ENCODE data around the gene DDX46. TPM values are rescaled to one million over a fixed set of nuclear protein-coding genes. Genes with fewer than 3 reads are reported as not detected.

DDX46 gene
- total RNA-seq, 2 donors from 2014 or later, result 78.7 to 79.4 TPM

DNA sequence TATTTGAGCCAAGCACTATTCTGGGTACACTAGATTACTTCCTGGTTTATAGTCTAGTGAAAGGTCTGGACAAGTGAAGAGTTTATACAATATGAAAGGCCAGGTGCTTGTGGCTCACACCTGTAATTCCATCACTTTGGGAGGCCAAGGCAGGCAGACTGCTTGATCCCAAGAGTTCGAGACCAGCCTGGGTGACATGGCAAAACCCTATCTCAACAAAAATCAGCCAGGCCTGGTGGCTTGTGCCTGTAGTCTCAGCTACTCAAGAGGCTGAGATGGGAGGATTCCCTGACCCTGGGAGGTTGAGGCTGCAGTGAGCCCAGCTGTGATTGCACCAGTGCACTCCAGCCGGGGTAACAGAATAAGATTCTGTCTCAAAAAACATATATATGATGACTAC lies 106.1 kb downstream of the DDX46 start:
- 88% methylated on average over 2 of the region's 2 CpGs; no CpG with 5 or more reads in 1 of the 2 experiments for WGBS, 2 experiments (ENCODE audit: insufficient coverage in 1 of 2, insufficient read length in 1 of 2)
- Histone ChIP-seq H3K27ac (ENCODE audit: low read depth, low read length) (no peak overlapping the region), H3K4me3 (ENCODE audit: low read length) (no peak overlapping the region), H3K9me3 (ENCODE audit: control insufficient read depth, low read length) (no peaks in the 10 kb centered on the region), H3K4me1 (ENCODE audit: control insufficient read depth, insufficient read depth, low read length) (no peaks in the 10 kb centered on the region), H3K36me3 (ENCODE audit: control insufficient read depth, insufficient read depth, low read length) (peaks cover 16% of the 10 kb centered on the region), H3K9ac (ENCODE audit: extremely low read depth, low read length, poor library complexity, severe bottlenecking) (no peak overlapping the region), H3K27me3 (ENCODE audit: control insufficient read depth, insufficient read depth, low read length, poor library complexity, severe bottlenecking) (no peaks in the 10 kb centered on the region)
- no peaks in the 10 kb centered on the region for H3K4me1 Mint-ChIP-seq
- H3K27me3 Mint-ChIP-seq (ENCODE audit: insufficient read depth), result no peaks in the 10 kb centered on the region
- no peak overlapping the region for H3K4me3 Mint-ChIP-seq
- H3K9me3 Mint-ChIP-seq, result no peaks in the 10 kb centered on the region
- no peak overlapping the region for H3K27ac Mint-ChIP-seq
- H3K36me3 Mint-ChIP-seq (ENCODE audit: low read depth), result peaks cover 10% of the 10 kb centered on the region
- no peak for DNase-seq
- TF ChIP-seq CTCF (conservative IDR thresholded peaks at IDR 0.05), result no peak

- Mint-ChIP-seq H3K27ac (peak overlapping the region; percentile 93), H3K27me3 (ENCODE audit: insufficient read depth) (no peaks in the 10 kb centered on the region), H3K9me3 (no peaks in the 10 kb centered on the region), H3K4me3 (peak overlapping the region; percentile 82), H3K36me3 (ENCODE audit: low read depth) (peaks cover 3% of the 10 kb centered on the region), H3K4me1 (peaks cover 12% of the 10 kb centered on the region)
- Histone ChIP-seq H3K27ac (ENCODE audit: low read depth, low read length) (no peak overlapping the region), H3K9ac (ENCODE audit: extremely low read depth, low read length, poor library complexity, severe bottlenecking) (peak overlapping the region; percentile 75), H3K4me1 (ENCODE audit: control insufficient read depth, insufficient read depth, low read length) (peaks cover 5% of the 10 kb centered on the region), H3K36me3 (ENCODE audit: control insufficient read depth, insufficient read depth, low read length) (no peaks in the 10 kb centered on the region), H3K27me3 (ENCODE audit: control insufficient read depth, insufficient read depth, low read length, poor library complexity, severe bottlenecking) (no peaks in the 10 kb centered on the region), H3K9me3 (ENCODE audit: control insufficient read depth, low read length) (no peaks in the 10 kb centered on the region), H3K4me3 (ENCODE audit: low read length) (peak overlapping the region; percentile 84)
- peak; percentile 53 for DNase-seq
- WGBS, 2 experiments (ENCODE audit: insufficient coverage in 1 of 2, insufficient read length in 1 of 2), result 90 to 93% methylated on average over 3 to 5 of the region's 6 CpGs
- no peak for TF ChIP-seq CTCF (conservative IDR thresholded peaks at IDR 0.05)
These were observed 114.9 kb downstream of the DDX46 start for GRCh38 chr5:134873494-134873893.

- Histone ChIP-seq H3K27me3 (ENCODE audit: control insufficient read depth, insufficient read depth, low read length, poor library complexity, severe bottlenecking) (no peaks in the 10 kb centered on the region), H3K9ac (ENCODE audit: extremely low read depth, low read length, poor library complexity, severe bottlenecking) (peak within 1 kb of the TSS; percentile 75), H3K4me3 (ENCODE audit: low read length) (peak within 1 kb of the TSS; percentile 84), H3K27ac (ENCODE audit: low read depth, low read length) (peak within 1 kb of the TSS; percentile 80), H3K36me3 (ENCODE audit: control insufficient read depth, insufficient read depth, low read length) (no peaks in the 10 kb centered on the region), H3K9me3 (ENCODE audit: control insufficient read depth, low read length) (no peaks in the 10 kb centered on the region), H3K4me1 (ENCODE audit: control insufficient read depth, insufficient read depth, low read length) (peaks cover 5% of the 10 kb centered on the region)
- H3K4me3 Mint-ChIP-seq, result peak within 1 kb of the TSS; percentile 82
- no peak for TF ChIP-seq CTCF (conservative IDR thresholded peaks at IDR 0.05)
- peaks cover 12% of the 10 kb centered on the region for H3K4me1 Mint-ChIP-seq
- H3K9me3 Mint-ChIP-seq, result no peaks in the 10 kb centered on the region
- peak; percentile 95 for DNase-seq
- peak within 1 kb of the TSS; percentile 93 for H3K27ac Mint-ChIP-seq
- 4 to 19% methylated on average over 18 to 79 of the region's 79 CpGs for WGBS, 2 experiments (ENCODE audit: insufficient coverage in 1 of 2, insufficient read length in 1 of 2)
- H3K27me3 Mint-ChIP-seq (ENCODE audit: insufficient read depth), result no peaks in the 10 kb centered on the region
- H3K36me3 Mint-ChIP-seq (ENCODE audit: low read depth), result peaks cover 3% of the 10 kb centered on the region
These were observed 115.6 kb downstream of the DDX46 start, which contains the start of gene TXNDC15 for GRCh38 chr5:134873987-134874830. TXNDC15 (plus strand) TSS chr5:134874371; CDS start chr5:134874428, 57 bp downstream.

Data from endodermal cell (in vitro differentiated cells).